Duodenal mucosa (tissue), 2 donors: Measurements from ENCODE around the gene PLD1.
A peak's percentile ranks its signal among the peaks of the same experiment; 100 is the strongest.
"Not testable (repeated sequence)": the region's sequence is repeated elsewhere in the genome, so short reads cannot be mapped to it uniquely, and the experiment has no call there.

Experiments used
- H3K27ac ChIP-seq: one replicate; pipeline ENCODE4 v1.7.0; 2013; ENCODE audit warnings: low read depth, low read length
- H3K27me3 ChIP-seq, 2 donors: one replicate each; pipeline ENCODE4 v1.7.0; 2013; ENCODE audit warnings: low read length in 2 of 2, control low read depth in 1 of 2; ENCODE audit not compliant: insufficient read depth in 2 of 2, control insufficient read depth in 1 of 2
- H3K36me3 ChIP-seq, 2 donors: one replicate each; pipeline ENCODE4 v1.7.0; 2013; ENCODE audit warnings: low read length in 2 of 2, control low read depth in 1 of 2; ENCODE audit not compliant: insufficient read depth in 2 of 2, control insufficient read depth in 1 of 2
- H3K4me1 ChIP-seq, 2 donors: one replicate each; pipeline ENCODE4 v1.7.0; 2013; ENCODE audit warnings: low read length in 2 of 2, control low read depth in 1 of 2; ENCODE audit not compliant: insufficient read depth in 2 of 2, control insufficient read depth in 1 of 2
- H3K4me3 ChIP-seq, 2 donors: one replicate each; pipeline ENCODE4 v1.7.0; 2013; ENCODE audit warnings: low read length in 2 of 2, low read depth in 1 of 2
- H3K9ac ChIP-seq, 2 donors: one replicate each; pipeline ENCODE4 v1.7.0; 2013; ENCODE audit warnings: low read length in 2 of 2, low read depth in 1 of 2
- H3K9me3 ChIP-seq, 2 donors: one replicate each; pipeline ENCODE4 v1.7.0; 2013; ENCODE audit warnings: low read length in 2 of 2, control low read depth in 1 of 2; ENCODE audit not compliant: control insufficient read depth in 1 of 2

Gene PLD1

GRCh38 chr3:171749124-171749523 is 61.2 kb downstream of the PLD1 start:
- no peaks in the 10 kb centered on the region for H3K9me3 ChIP-seq
- H3K27me3 ChIP-seq, result no peaks in the 10 kb centered on the region
- no peak overlapping the region for H3K27ac ChIP-seq
- peaks cover 0 to 7% of the 10 kb centered on the region in 2 donors for H3K36me3 ChIP-seq
- H3K4me1 ChIP-seq, result peaks cover 33 to 46% of the 10 kb centered on the region in 2 donors
- no peak overlapping the region for H3K4me3 ChIP-seq
- no peak overlapping the region for H3K9ac ChIP-seq

GRCh38 chr3:171748064-171748924 is 62.0 kb downstream of the PLD1 start:
- Histone ChIP-seq H3K9ac (no peak overlapping the region), H3K27ac (no peak overlapping the region), H3K4me1 (peaks cover 26 to 46% of the 10 kb centered on the region in 2 donors), H3K9me3 (no peaks in the 10 kb centered on the region), H3K27me3 (no peaks in the 10 kb centered on the region), H3K36me3 (peaks cover 0 to 7% of the 10 kb centered on the region in 2 donors), H3K4me3 (no peak overlapping the region)

- H3K4me1 ChIP-seq, result peaks cover 17 to 42% of the 10 kb centered on the region in 2 donors
- peaks cover 0 to 7% of the 10 kb centered on the region in 2 donors for H3K36me3 ChIP-seq
- no peaks in the 10 kb centered on the region for H3K27me3 ChIP-seq
- H3K4me3 ChIP-seq, result no peak overlapping the region
- H3K27ac ChIP-seq, result no peak overlapping the region
- H3K9me3 ChIP-seq, result no peaks in the 10 kb centered on the region
- no peak overlapping the region for H3K9ac ChIP-seq
Measured at GRCh38 chr3:171747223-171747920, 62.9 kb downstream of the PLD1 start.

- H3K4me1 ChIP-seq, result peaks cover 18 to 46% of the 10 kb centered on the region in 2 donors
- not testable (repeated sequence) for H3K4me3 ChIP-seq, H3K9me3 ChIP-seq, H3K36me3 ChIP-seq, H3K27ac ChIP-seq, H3K27me3 ChIP-seq, H3K9ac ChIP-seq
Measured at GRCh38 chr3:171746320-171747222, 63.7 kb downstream of the PLD1 start.

- Histone ChIP-seq H3K36me3 (peaks cover 0 to 7% of the 10 kb centered on the region in 2 donors), H3K9ac (no peak overlapping the region), H3K27me3 (no peaks in the 10 kb centered on the region), H3K4me3 (no peak overlapping the region), H3K27ac (no peak overlapping the region), H3K4me1 (peaks cover 18 to 54% of the 10 kb centered on the region in 2 donors), H3K9me3 (no peaks in the 10 kb centered on the region)
Measured at GRCh38 chr3:171745577-171746319, 64.5 kb downstream of the PLD1 start.

- Histone ChIP-seq H3K4me3 (no peak overlapping the region), H3K27me3 (no peaks in the 10 kb centered on the region), H3K36me3 (peaks cover 0 to 7% of the 10 kb centered on the region in 2 donors), H3K9me3 (no peaks in the 10 kb centered on the region), H3K4me1 (peaks cover 18 to 67% of the 10 kb centered on the region in 2 donors), H3K9ac (no peak overlapping the region), H3K27ac (no peak overlapping the region)
Measured at GRCh38 chr3:171744158-171744741, 66.0 kb downstream of the PLD1 start.

GRCh38 chr3:171743327-171744157 is 66.7 kb downstream of the PLD1 start:
- H3K36me3 ChIP-seq, result peaks cover 0 to 7% of the 10 kb centered on the region in 2 donors
- no peaks in the 10 kb centered on the region for H3K9me3 ChIP-seq
- H3K4me1 ChIP-seq, result peaks cover 12 to 67% of the 10 kb centered on the region in 2 donors
- no peaks in the 10 kb centered on the region for H3K27me3 ChIP-seq
- no peak overlapping the region for H3K4me3 ChIP-seq
- no peak overlapping the region for H3K27ac ChIP-seq
- no peak overlapping the region for H3K9ac ChIP-seq

- H3K4me3 ChIP-seq, result peak overlapping the region in 1 of 2 donors; percentile 8
- H3K4me1 ChIP-seq, result peaks cover 12 to 73% of the 10 kb centered on the region in 2 donors
- no peak overlapping the region for H3K27ac ChIP-seq
- H3K36me3 ChIP-seq, result peaks cover 10 to 12% of the 10 kb centered on the region in 2 donors
- no peaks in the 10 kb centered on the region for H3K9me3 ChIP-seq
- no peaks in the 10 kb centered on the region for H3K27me3 ChIP-seq
- no peak overlapping the region for H3K9ac ChIP-seq
Measured at GRCh38 chr3:171741377-171741776, 68.9 kb downstream of the PLD1 start.
